Suppressor macrophage (primary cell): ENCODE results near the gene FNDC4.

Source experiments
- DNase-seq, 4 experiments: peaks; one replicate each; pipeline ENCODE4 v3.0.0-alpha.2; 2020 to 2022

FNDC4 gene

DNA sequence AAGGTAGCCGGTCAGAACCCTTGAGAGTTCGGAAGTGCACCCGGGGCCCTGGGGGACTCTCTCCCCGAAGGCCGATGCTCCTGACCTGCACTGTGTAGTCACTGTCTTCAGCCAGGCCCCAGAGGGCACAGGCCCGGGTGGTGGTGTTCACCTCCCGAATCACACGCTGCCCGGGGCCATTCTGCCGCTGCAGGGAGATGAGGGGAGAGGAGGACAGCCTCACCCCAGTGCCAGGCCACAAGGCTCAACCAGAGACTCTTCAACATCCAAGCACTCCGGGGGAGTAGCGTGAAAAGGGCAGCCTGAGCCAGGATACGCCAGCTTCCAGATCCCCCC lies 1.1 kb downstream of the FNDC4 start:
- DNase-seq = no peak

DNA sequence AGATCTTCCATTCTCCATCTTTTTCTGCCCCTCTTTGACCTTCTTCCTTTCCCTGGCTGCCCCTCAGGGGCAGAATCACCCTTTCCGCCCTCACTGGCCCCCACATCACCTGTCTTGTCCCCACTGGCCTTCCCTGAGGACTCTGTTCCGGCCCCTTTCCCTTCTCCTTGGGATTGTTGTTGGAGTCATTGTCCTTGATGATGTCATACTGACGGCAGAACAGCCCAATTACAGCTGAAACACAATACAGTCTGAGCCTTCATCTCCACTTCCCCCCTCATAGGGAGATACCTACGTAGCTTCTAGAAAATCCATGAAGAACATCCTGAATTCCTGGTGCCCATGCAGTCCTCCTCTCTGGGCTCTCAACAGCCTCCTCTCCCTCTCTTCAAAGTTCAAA lies 2.4 kb downstream of the FNDC4 start:
- no peak for DNase-seq

DNA sequence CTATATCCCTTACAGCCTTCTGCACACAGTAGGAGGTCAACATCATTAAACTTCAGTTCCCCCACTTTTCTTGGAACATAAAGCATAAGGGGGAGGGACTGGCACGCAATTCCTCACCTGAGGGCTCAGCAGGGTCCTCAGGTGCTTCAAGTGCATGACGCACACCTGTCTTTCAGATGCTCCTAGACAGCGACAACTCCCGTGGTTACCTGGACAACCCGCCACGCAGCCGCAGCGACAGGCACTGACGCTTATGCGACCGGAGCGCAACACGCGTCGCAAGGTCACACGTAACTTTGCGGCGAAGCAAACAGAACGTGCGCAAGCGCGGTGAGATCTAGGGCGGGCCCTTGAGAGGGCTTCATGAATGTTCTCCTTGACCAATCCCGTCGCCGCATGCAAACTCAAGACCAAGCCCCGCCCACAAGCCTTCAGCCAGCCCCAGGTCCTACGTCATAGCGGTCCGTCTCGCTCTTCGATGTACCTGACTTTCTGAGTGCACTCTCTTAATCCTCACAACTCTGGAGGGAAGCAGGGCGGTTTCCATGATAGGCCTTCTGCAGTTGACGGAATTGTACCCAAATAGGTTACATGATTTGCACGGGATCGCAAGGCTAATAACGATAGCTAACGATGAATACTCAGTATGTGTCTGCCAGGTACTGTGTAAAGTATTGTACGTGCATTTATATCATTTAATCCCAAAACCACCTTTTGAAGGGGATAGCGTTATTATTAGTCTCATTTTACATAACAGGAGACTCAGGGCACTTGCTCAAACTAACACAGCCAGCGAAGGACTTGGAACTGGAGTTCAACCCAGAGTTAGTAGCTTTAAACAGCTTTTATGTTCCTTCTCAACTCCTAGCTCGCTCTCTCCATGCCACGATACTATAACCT lies 5.3 kb downstream of the FNDC4 start, which contains the start of gene IFT172:
TSS of gene IFT172 (minus strand) at position 246 of the 900 bp plus-strand sequence. CDS start at position 156, 90 bp downstream.
- peak; percentile 99 to 100 (median 99) for DNase-seq

DNA sequence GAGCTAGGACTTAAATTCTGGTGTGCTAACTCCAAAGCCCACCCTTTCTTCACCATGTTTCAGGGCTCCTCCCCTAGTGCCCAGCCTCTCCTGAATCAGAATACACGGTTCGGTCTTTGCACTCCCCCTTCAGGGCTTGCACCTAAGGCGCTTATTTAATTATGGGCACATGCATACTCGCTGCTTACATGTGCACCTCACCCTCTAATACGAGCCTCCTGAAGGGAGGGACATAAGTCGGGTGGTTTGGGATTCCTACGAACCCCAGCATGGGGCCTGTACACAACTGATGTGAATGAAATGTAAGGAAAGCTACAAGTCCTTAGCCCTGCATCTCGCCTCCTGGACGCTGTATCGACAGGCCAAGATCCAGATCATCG lies 5.9 kb downstream of the FNDC4 start:
- DNase-seq = peak; percentile 13 to 19 (median 17)

DNA sequence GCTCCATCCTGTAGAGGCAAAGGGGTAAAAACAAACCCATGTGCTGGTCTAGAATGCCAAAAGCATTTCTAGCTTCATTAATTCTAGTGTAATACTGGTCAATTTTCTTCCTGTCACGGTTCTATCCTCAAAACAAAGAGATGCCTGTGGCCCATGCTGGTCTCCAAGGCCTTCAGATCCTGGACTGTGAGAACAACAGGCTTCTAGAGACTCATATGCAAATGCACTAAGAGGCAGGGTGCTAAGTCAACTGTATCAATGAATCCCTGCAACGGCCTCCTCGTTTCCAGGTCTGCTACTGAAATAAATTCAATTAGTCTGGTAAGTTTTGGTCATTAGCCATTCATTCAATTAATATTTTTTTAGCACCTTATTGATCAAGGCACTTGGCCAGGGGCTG lies 9.5 kb downstream of the FNDC4 start:
- DNase-seq = no peak

DNA sequence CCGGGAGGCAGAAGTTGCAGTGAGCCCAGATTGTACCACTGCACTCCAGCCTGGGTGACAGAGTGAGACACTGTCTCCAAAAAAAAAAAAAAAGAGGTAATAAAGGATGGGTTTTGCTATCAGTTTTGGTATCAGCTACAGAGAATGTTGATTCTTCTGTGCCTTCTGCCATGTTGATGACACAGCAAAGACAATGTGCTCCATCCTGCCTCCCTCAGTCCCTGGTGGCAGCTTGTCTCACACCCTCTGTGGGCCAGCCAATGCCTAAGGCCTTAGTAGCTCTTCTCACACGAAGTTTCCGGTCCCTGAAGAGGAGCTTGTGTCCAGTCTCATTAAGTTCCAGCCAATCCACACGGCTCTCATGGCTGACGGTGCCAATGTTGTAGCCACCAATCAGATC lies 23.0 kb downstream of the FNDC4 start:
- no peak for DNase-seq

DNA sequence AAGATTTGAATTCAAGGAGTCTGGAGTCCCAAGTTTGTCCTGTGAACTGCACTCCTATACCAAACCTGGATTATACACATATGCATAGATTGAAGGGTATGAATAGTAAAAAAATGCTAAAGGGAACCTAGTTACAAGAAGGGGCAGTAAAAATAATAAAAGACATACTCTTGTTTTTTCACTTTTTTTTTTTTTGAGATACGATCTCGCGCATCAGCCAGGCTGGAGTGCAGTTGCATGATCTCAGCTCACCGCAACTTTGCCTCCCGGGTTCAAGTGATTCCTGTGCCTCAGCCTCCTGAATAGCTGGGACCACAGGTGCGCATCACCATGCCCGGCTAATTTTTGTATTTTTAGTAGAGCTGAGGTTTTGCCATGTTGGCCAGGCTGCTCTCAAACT lies 30.6 kb downstream of the FNDC4 start:
- DNase-seq = no peak

DNA sequence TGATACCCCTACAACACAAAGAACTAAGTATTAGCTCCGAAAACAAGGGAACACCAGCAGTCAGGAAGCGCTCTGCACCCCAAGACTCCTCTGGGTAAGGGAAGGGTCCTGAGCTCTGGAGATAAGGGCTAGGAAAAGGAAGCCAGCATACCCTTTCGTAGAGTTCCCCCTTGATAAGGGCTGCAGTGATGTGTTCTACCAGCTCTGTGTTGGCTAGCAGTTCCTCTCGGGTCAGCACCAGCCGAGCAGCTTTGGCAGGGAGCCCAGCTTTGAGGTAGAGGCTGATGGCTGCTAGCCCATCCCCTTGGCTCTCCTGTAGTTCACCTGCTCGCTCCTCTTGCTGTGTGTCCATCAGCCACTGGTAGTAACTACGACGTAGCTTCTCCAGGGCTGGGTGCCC lies 33.9 kb downstream of the FNDC4 start:
- no peak for DNase-seq

DNA sequence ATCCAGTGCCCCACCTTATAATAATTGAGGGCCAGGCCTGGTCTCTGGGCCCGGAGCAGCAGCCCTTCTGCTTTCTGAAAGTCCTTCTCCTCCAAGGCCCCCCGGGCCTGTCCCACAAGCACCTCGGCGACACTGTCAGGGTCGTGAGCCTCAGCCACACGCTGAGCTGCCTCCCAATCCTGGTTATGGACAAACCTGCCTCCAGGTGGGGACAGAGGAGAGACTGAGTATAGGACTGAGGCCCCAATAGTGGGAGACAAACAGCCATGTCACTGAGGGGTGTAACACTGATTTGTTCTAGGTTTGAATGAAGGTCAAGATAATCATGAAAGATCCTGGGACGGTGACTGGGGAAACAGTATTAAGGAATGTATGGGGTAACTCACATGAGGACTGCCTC lies 41.0 kb downstream of the FNDC4 start:
- no peak for DNase-seq

DNA sequence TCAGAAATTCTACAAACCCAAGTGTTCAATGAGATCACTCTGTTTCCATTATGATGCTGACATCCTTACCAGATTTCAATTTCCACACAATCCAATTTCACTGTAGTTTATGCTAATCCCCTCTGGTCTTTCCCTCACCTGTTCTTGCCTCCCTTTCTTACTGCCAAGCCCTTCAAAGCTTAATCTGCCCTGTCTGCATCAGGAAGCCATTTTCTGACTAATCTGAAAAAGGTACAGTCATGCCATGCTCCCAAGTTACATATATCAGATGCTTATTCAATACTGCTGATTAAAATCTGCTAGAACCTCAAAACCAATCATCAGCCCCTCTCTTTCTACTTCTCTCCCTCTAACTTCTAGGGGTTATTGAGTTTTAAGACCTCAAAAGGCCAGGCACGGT lies 43.9 kb downstream of the FNDC4 start:
- DNase-seq = no peak

DNA sequence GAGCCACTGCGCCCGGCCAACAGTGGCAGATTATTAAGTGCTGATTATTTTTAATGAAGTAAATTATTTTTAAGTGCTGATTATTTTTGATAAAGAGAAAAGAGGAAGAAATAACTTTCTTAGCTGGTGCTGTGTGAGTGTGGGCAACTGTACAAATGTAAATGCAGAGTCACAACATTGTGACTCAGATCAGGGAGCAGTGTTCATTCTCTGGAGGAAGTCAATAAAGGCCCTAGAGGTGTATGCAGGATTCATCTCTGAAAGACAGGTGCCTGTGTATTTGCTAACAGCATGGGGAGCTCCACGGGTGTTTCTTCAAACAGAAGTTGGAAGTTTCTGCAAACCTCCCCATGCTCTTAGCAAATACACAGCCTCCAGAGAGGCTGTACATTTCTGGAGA lies 46.6 kb downstream of the FNDC4 start:
- DNase-seq = peak in 2 of 4 experiments; percentile 32 to 36

DNA sequence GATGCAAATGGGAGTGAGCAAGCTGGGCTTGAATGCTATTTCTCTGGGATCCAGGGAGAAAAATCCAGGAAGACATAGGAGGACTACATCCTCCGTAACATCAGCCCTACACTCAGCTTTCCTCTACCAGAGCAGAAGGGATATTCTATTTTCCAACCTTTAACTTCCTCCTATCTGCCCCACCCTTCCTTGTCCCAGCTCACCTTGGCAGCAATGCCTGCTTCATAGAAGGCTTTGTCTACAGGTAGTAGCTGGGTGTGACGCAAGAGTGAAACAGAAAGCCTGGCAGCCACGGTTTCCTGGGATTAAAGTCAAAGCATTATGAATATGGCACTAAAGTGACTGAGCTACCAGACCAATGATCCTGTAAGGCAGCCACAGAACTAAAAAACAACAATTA lies 48.9 kb downstream of the FNDC4 start:
- DNase-seq = no peak

DNA sequence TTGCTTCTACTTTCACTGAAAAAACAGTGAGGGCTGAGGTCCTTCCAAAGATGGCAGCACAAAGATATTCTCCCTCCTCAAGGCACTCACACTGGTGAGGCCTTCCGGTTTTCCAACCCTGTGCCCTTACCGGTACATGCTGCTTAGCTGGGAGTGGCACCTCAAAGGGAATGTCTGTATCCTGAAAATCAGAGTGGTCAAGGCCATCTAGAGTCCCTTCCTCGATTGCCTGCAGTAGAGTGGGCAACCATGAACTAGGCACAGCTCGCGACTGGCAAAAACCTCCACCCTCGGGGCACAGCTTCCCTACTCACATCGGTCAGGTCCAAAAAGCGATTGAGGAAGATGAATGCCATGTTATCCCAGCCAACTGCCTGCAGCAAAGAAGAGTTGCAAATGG lies 49.4 kb downstream of the FNDC4 start:
- DNase-seq = no peak

DNA sequence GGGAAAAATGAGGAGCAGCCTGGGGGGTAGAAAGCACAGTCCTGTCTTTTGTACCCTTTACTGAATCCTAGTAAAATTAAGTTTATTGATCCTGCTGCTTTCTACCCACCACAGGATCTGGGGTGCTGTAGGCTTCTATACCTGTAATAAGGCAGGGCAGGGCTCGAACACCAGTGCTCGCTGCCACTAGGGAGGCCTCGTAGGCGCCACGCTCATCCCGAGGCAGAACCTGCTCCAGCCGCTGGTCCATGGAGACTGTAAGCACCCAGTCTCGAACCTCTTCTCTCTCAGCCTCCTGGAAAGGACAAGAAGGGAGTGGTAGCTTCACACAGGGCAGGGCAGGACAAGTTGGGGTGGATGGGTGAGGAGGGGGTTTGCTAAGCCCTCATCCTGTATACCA lies 49.8 kb downstream of the FNDC4 start:
- DNase-seq = no peak

DNA sequence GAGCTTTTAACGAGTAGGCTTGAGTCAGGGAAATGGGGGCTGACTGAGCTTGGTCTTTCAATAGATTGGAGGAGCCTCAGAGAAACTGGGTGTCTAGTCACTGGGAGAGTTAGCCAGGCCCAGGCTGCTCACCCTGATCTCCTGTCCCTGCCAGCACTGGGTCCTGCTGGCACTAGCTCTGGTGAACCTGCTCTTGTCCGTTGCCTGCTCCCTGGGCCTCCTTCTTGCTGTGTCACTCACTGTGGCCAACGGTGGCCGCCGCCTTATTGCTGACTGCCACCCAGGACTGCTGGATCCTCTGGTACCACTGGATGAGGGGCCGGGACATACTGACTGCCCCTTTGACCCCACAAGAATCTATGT lies 52.1 kb downstream of the FNDC4 start:
- DNase-seq = peak in 1 of 4 experiments; percentile 15

DNA sequence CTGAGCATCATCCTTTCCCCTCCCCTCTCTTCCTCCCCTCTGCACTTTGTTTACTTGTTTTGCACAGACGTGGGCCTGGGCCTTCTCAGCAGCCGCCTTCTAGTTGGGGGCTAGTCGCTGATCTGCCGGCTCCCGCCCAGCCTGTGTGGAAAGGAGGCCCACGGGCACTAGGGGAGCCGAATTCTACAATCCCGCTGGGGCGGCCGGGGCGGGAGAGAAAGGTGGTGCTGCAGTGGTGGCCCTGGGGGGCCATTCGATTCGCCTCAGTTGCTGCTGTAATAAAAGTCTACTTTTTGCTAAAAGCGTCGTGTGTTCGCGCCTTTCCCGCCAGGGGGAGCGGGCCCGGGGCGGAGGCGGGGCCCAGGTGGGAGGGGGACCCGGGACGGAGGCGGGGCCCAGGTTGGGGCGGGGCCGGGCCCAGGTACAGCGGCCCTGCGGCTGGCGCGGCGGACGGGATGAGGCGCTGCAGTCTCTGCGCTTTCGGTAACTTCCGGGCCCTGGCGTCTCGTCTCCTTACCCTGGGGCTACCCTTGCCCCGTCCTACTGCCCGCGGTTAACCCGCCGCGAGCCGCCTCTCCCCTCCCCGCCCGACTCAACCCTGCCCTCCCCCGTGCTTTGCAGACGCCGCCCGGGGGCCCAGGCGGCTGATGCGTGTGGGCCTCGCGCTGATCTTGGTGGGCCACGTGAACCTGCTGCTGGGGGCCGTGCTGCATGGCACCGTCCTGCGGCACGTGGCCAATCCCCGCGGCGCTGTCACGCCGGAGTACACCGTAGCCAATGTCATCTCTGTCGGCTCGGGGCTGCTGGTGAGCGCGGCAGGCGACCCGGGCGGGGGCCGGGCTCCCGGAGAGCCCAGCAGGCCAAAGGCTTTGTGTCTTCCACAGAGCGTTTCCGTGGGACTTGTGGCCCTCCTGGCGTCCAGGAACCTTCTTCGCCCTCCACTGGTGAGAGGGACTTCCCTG lies 52.8 kb downstream of the FNDC4 start, which contains the start of gene KRTCAP3:
TSS of gene KRTCAP3 (plus strand) at position 424 of the 962 bp plus-strand sequence. CDS start at position 456, 32 bp downstream.
- DNase-seq = peak in 2 of 4 experiments; percentile 10 to 26
